ENCODE results near the gene DLEU7. TPM values are rescaled to one million over a fixed set of nuclear protein-coding genes. Genes with fewer than 3 reads are reported as not detected.

Gene DLEU7
- total RNA-seq, result under 1 TPM in 1 of 4 donors, not detected in 3; 0.24 TPM

DNA sequence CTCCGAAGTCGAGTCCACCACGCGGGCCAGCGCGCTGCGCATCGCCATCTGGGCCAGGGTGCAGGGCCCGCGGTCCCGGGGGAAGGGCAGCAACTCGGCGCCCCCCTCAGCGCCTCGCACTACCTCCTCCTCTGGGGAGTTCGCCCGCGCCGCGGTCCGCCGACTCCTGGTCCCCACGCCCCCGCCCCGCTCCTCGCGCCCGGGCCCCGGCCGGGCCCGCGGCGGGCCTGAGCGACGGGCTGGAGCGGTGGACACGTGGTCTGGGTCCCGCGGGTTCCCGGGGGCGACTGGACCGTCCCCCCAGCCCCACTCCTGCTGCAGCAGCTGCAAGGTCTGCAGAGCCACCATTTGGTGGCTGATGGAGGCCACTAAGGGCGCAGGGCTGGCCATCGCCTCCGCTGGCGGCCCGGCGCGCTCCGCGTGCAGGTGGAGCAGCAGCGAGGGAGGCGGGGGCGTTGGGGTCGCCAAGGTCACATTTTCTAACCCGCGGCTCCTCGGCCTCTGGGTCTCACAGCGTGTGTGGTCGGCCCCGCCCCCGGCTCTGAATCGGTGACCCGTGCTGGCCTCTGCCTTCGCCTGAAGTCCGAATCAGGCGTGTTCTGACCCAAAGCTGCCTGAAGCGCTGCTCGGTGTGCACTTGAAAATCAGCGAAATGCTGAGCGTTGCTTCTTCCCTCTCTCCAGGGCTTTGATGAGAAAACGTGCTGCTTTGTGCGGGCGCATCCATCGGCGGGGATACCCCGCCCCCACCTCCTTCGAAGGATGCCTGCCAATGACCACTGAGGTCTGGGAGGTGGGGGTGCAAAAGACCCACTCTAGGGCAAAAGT, at the start of gene DLEU7:
TSS of gene DLEU7 (minus strand) at position 436 of the 827 bp plus-strand sequence. CDS start at position 390, 46 bp downstream.
- intact Hi-C loops (cut with DNase I; ENCODE audit: low total_unique reads), result no loop called here
- Histone ChIP-seq H3K36me3 (no peaks in the 10 kb centered on the region), H3K27ac (no peak within 1 kb of the TSS), H3K4me1 (no peaks in the 10 kb centered on the region), H3K4me3 (peak within 1 kb of the TSS in 3 of 4 donors; percentile 28 to 34 (median 34)), H3K9me3 (no peaks in the 10 kb centered on the region), H3K27me3 (peaks cover 9 to 17% (median 14%) of the 10 kb centered on the region in 3 donors)
- no peak for TF ChIP-seq POLR2A (IDR thresholded peaks at IDR 0.05)
- TF ChIP-seq, protein P1, sequence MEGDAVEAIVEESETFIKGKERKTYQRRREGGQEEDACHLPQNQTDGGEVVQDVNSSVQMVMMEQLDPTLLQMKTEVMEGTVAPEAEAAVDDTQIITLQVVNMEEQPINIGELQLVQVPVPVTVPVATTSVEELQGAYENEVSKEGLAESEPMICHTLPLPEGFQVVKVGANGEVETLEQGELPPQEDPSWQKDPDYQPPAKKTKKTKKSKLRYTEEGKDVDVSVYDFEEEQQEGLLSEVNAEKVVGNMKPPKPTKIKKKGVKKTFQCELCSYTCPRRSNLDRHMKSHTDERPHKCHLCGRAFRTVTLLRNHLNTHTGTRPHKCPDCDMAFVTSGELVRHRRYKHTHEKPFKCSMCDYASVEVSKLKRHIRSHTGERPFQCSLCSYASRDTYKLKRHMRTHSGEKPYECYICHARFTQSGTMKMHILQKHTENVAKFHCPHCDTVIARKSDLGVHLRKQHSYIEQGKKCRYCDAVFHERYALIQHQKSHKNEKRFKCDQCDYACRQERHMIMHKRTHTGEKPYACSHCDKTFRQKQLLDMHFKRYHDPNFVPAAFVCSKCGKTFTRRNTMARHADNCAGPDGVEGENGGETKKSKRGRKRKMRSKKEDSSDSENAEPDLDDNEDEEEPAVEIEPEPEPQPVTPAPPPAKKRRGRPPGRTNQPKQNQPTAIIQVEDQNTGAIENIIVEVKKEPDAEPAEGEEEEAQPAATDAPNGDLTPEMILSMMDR (IDR thresholded peaks at IDR 0.05 in 4 of 5, conservative IDR thresholded peaks at IDR 0.05 in 1 of 5), result no peak
- ATAC-seq (no peak), DNase-seq (no peak)
- in situ Hi-C loops (cut with MboI; ENCODE audit: low sequenced_read_pairs in 4 of 4), result no loop called here

DNA sequence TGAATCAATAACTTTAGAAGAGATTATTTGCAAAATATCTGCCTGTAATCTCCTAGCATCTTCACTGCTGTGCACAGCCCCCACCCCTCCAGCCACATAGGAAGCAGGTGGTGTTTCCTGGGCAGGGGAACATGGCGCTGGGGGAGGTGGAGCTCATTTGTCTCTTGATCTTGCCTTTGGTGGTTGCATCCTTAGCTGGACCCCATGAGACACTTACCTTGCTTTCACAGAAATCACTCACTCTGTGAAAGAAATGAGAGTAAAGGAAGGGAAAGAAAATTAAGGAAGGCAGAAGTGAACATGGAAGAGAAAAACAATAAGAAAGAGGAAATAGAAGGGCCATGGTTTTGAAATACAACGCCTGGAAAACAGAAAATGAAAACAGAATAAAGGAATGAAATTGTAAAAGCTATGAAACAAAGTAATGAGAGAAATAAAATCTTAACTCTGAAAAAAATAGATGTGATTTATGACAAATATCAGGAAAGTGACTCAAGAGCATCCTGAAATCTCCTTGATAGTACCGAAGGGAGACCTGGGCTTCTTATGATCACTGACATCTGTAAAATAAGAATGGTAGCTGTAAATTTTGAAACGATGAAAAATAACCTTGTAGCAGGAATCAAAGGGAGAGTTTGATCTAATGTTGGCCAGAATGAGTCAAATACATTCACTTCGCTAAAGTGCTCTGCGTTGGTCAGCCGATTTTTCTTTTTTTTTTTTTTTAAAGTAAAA, 48.9 kb upstream of the DLEU7 start:
- Histone ChIP-seq H3K9me3 (no peaks in the 10 kb centered on the region), H3K4me1 (peaks cover 0 to 4% of the 10 kb centered on the region in 2 donors), H3K4me3 (no peak overlapping the region), H3K36me3 (no peaks in the 10 kb centered on the region), H3K27me3 (no peaks in the 10 kb centered on the region), H3K27ac (no peak overlapping the region)
- intact Hi-C loops (cut with DNase I; ENCODE audit: low total_unique reads), result no loop called here
- ATAC-seq (no peak), DNase-seq (no peak)
- in situ Hi-C loops (cut with MboI; ENCODE audit: low sequenced_read_pairs in 4 of 4), result no loop called here
- TF ChIP-seq POLR2A (IDR thresholded peaks at IDR 0.05), result no peak
- TF ChIP-seq, protein P1 (IDR thresholded peaks at IDR 0.05 in 4 of 5, conservative IDR thresholded peaks at IDR 0.05 in 1 of 5), result no peak

DNA sequence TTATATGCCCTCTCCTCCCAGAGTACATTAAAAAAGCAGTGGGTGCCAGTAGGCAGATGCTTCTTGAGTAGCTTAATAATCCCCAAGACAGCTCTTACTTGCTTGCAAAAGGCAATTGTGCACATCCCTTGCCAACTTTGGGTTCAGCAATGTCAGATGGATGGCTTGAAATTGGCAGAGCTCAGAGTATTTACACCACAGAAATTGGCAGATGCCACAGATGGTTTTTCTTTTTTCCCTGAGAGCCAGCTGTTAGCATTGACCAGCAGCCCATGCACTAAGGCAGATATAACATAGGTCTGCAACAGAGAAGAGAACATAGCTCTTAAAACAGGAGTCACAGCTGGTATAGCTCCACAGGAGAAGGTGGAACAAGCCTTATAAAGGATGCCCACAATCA, 47.7 kb upstream of the DLEU7 start:
- DNase-seq (no peak), ATAC-seq (no peak)
- Histone ChIP-seq H3K4me1 (peaks cover 0 to 4% of the 10 kb centered on the region in 2 donors), H3K27me3 (no peaks in the 10 kb centered on the region), H3K36me3 (no peaks in the 10 kb centered on the region), H3K4me3 (no peak overlapping the region), H3K9me3 (no peaks in the 10 kb centered on the region), H3K27ac (no peak overlapping the region)
- intact Hi-C loops (cut with DNase I; ENCODE audit: low total_unique reads) (no loop called here), in situ Hi-C loops (cut with MboI; ENCODE audit: low sequenced_read_pairs in 4 of 4) (no loop called here)
- no peak for TF ChIP-seq POLR2A (IDR thresholded peaks at IDR 0.05)
- TF ChIP-seq, protein P1 (IDR thresholded peaks at IDR 0.05 in 4 of 5, conservative IDR thresholded peaks at IDR 0.05 in 1 of 5), result no peak

GRCh38 chr13:50889317-50889716, 45.8 kb upstream of the DLEU7 start:
- H3K4me1 ChIP-seq, result peaks cover 0 to 4% of the 10 kb centered on the region in 2 donors
- ATAC-seq, result no peak
- in situ Hi-C loops (cut with MboI; ENCODE audit: low sequenced_read_pairs in 4 of 4), result no loop called here
- H3K36me3 ChIP-seq, result no peaks in the 10 kb centered on the region
- no peaks in the 10 kb centered on the region for H3K27me3 ChIP-seq
- DNase-seq, result no peak
- H3K4me3 ChIP-seq, result no peak overlapping the region
- intact Hi-C loops (cut with DNase I; ENCODE audit: low total_unique reads), result no loop called here
- no peak for TF ChIP-seq POLR2A (IDR thresholded peaks at IDR 0.05)
- TF ChIP-seq, protein P1 (IDR thresholded peaks at IDR 0.05 in 4 of 5, conservative IDR thresholded peaks at IDR 0.05 in 1 of 5), result no peak
- H3K9me3 ChIP-seq, result no peaks in the 10 kb centered on the region
- no peak overlapping the region for H3K27ac ChIP-seq
